A673 (cell line): ENCODE results near the gene UBE3C. TPM values are rescaled to one million over a fixed set of nuclear protein-coding genes. Genes with fewer than 3 reads are reported as not detected.

Experiments used
- BruUV-seq: library from RNA; stranded (reverse); fragments of 400-500 nt; replicated peaks from 2 replicates; lab custom pipeline; 2021; lab: Mats Ljungman, UMichigan
- CTCF ChIA-PET: fragments of 300-600 bp; sonication (Branson Sonifier 250); formaldehyde crosslinking; loops from one replicate; lab custom pipeline; 2022; ENCODE audit warnings: antibody characterized with exemption; lab: Charles Lee
- POLR2A ChIA-PET: fragments of 300-600 bp; sonication (Branson Sonifier 250); formaldehyde crosslinking; loops from one replicate; lab custom pipeline; 2022; ENCODE audit warnings: antibody characterized with exemption; ENCODE audit not compliant: low non-redundant PET; lab: Charles Lee
- DNase-seq: peaks from one replicate; pipeline ENCODE4 v3.0.0-alpha.2; 2015; ENCODE audit warnings: low spot score
- H3K27ac ChIP-seq: fragments of 200-600 bp; sonication (generic); 2 replicates; pipeline ENCODE4 v1.5.1; 2016; ENCODE audit warnings: mixed run types, low read depth, mild to moderate bottlenecking, mixed read lengths, antibody characterized with exemption, low read length; ENCODE audit not compliant: poor library complexity, severe bottlenecking
- H3K27me3 ChIP-seq: fragments of 200-600 bp; sonication (generic); replicated peaks from 2 replicates; pipeline ENCODE4 v1.6.1; 2017; ENCODE audit warnings: mixed run types, low read depth, mild to moderate bottlenecking, mixed read lengths, antibody characterized with exemption, low read length; ENCODE audit not compliant: insufficient read depth, poor library complexity
- H3K36me3 ChIP-seq: fragments of 200-600 bp; sonication (generic); 2 replicates; pipeline ENCODE4 v1.6.1; 2016; ENCODE audit warnings: mixed run types, mild to moderate bottlenecking, mixed read lengths, antibody characterized with exemption, low read length; ENCODE audit not compliant: insufficient read depth, poor library complexity, severe bottlenecking
- H3K4me1 ChIP-seq: fragments of 200-600 bp; sonication (generic); 2 replicates; pipeline ENCODE4 v1.6.1; 2017; ENCODE audit warnings: mixed run types, mild to moderate bottlenecking, mixed read lengths, antibody characterized with exemption, low read length; ENCODE audit not compliant: insufficient read depth, poor library complexity, severe bottlenecking
- H3K4me3 ChIP-seq: fragments of 200-600 bp; sonication (generic); 2 replicates; pipeline ENCODE4 v1.5.1; 2016; ENCODE audit warnings: low read depth, mixed run types, mild to moderate bottlenecking, mixed read lengths, low read length; ENCODE audit not compliant: poor library complexity, severe bottlenecking
- H3K9me3 ChIP-seq: fragments of 200-600 bp; sonication (generic); 2 replicates; pipeline ENCODE4 v1.6.1; 2016; ENCODE audit warnings: mixed run types, low read depth, mild to moderate bottlenecking, mixed read lengths, antibody characterized with exemption, low read length; ENCODE audit not compliant: poor library complexity, severe bottlenecking
- EZH2 ChIP-seq: fragments of 200-600 bp; sonication (generic); IDR thresholded peaks from 2 replicates; pipeline ENCODE4 v1.6.1; 2017; ENCODE audit warnings: borderline replicate concordance, low read depth, mild to moderate bottlenecking, mixed read lengths, antibody characterized with exemption, low read length; ENCODE audit not compliant: poor library complexity, severe bottlenecking
- intact Hi-C: fragments of 100-400 bp; cut with micrococcal nuclease; formaldehyde crosslinking; loops from one replicate; pipeline ENCODE4 v1.10.0; 2022; ENCODE audit not compliant: unreplicated experiment
- total RNA-seq: library from RNA; stranded (reverse); gene quantifications from 2 replicates; pipeline ENCODE4 v1.2.3, GENCODE V29; 2021
- TF ChIP-seq, protein P1 (sequence below): fragments of 300-800, 200-600 bp; sonication (generic); conservative IDR thresholded peaks from 2 replicates; pipeline ENCODE4 v1.5.1; 2017; ENCODE audit warnings: low read depth, mild to moderate bottlenecking, antibody characterized with exemption, low read length, moderate library complexity, mixed read lengths

UBE3C gene
- total RNA-seq, 1 experiment from 2014 or later = 77.9 TPM

DNA sequence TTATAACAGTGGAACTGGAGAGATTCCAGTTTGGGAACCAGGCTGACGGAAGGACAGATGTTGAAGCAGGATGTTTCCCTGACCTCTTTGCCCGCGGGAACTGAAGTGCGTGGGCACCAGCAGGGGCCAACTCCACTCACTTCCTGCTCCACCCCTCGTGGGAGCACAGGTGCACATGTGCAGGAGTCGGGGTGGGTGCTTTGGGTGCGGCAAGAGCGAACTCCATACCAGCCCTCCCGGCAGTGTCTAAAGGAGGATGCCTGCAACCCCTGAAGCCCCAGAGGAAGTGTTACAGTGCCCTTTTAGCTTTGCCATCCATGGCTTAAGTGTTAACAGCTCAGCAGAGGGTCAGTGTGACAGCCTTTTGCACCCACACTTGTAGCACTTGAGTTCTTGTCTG is 27.4 kb upstream of the UBE3C start:
- Histone ChIP-seq H3K27ac (no peak overlapping the region), H3K9me3 (no peaks in the 10 kb centered on the region), H3K36me3 (no peaks in the 10 kb centered on the region), H3K4me3 (no peak overlapping the region), H3K27me3 (peaks cover 71% of the 10 kb centered on the region), H3K4me1 (no peaks in the 10 kb centered on the region)
- ChIA-PET CTCF (no interaction called here), POLR2A (no interaction called here)
- intact Hi-C loops = no loop called here
- TF ChIP-seq EZH2 = no peak
- TF ChIP-seq, protein P1, sequence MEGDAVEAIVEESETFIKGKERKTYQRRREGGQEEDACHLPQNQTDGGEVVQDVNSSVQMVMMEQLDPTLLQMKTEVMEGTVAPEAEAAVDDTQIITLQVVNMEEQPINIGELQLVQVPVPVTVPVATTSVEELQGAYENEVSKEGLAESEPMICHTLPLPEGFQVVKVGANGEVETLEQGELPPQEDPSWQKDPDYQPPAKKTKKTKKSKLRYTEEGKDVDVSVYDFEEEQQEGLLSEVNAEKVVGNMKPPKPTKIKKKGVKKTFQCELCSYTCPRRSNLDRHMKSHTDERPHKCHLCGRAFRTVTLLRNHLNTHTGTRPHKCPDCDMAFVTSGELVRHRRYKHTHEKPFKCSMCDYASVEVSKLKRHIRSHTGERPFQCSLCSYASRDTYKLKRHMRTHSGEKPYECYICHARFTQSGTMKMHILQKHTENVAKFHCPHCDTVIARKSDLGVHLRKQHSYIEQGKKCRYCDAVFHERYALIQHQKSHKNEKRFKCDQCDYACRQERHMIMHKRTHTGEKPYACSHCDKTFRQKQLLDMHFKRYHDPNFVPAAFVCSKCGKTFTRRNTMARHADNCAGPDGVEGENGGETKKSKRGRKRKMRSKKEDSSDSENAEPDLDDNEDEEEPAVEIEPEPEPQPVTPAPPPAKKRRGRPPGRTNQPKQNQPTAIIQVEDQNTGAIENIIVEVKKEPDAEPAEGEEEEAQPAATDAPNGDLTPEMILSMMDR = no peak
- BruUV-seq = no TSS peak
- DNase-seq = no peak

DNA sequence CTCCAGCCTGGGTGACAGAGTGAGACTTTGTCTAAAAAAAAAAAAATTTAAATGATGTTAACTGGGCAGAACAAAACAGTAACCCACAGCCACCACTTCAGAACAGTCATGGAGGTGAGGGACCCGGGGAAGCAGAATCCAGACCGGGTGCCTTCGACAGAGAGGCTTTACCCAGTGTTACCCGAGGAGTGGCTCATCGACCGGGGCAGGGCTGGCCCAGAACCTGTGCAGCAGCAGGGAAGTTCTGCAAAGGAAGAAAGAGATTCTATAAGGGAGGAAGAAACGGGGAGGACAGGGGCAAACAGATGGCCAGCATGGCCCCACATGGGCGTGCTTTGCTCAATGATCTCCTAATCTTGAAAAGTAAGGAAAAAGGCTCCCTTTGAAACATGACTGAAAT is 26.0 kb upstream of the UBE3C start:
- TF ChIP-seq, protein P1 = no peak
- no peak for TF ChIP-seq EZH2
- Histone ChIP-seq H3K36me3 (no peaks in the 10 kb centered on the region), H3K4me3 (no peak overlapping the region), H3K27me3 (peaks cover 71% of the 10 kb centered on the region), H3K27ac (no peak overlapping the region), H3K4me1 (no peaks in the 10 kb centered on the region), H3K9me3 (no peaks in the 10 kb centered on the region)
- ChIA-PET POLR2A (no interaction called here), CTCF (no interaction called here)
- BruUV-seq = no TSS peak
- intact Hi-C loops = no loop called here
- no peak for DNase-seq

DNA sequence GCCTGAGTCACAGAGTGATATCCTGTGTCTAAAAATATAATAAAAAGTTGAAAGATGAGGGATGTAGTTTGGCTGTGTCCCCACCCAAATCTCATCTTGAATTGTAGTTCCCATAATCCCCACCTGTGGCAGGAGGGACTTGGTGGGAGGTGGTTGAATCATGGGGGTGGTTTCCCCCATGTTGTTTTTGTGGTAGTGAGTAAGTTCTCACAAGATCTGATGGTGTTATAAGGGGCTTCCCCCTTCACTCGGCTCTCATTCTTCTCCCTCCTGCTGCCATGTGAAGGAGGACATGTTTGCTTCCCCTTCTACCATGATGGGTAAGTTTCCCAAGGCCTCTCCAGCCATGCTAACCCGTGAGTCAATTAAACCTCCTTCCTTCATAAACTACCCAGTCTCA is 25.1 kb upstream of the UBE3C start:
- intact Hi-C loops = no loop called here
- Histone ChIP-seq H3K36me3 (no peaks in the 10 kb centered on the region), H3K9me3 (no peaks in the 10 kb centered on the region), H3K4me1 (no peaks in the 10 kb centered on the region), H3K27ac (no peak overlapping the region), H3K27me3 (peaks cover 66% of the 10 kb centered on the region), H3K4me3 (no peak overlapping the region)
- DNase-seq = no peak
- CTCF ChIA-PET = no interaction called here
- TF ChIP-seq, protein P1 = no peak
- no peak for TF ChIP-seq EZH2
- no TSS peak for BruUV-seq
- POLR2A ChIA-PET = no interaction called here
